Superior temporal gyrus (tissue), 1 donor: Measurements from ENCODE around the gene FMO5.

Experiments used
- DNase-seq: peaks from one replicate; pipeline ENCODE4 v3.0.0-alpha.2; 2016; ENCODE audit errors: extremely low spot score

The FMO5 gene, protein sequence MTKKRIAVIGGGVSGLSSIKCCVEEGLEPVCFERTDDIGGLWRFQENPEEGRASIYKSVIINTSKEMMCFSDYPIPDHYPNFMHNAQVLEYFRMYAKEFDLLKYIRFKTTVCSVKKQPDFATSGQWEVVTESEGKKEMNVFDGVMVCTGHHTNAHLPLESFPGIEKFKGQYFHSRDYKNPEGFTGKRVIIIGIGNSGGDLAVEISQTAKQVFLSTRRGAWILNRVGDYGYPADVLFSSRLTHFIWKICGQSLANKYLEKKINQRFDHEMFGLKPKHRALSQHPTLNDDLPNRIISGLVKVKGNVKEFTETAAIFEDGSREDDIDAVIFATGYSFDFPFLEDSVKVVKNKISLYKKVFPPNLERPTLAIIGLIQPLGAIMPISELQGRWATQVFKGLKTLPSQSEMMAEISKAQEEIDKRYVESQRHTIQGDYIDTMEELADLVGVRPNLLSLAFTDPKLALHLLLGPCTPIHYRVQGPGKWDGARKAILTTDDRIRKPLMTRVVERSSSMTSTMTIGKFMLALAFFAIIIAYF

DNA sequence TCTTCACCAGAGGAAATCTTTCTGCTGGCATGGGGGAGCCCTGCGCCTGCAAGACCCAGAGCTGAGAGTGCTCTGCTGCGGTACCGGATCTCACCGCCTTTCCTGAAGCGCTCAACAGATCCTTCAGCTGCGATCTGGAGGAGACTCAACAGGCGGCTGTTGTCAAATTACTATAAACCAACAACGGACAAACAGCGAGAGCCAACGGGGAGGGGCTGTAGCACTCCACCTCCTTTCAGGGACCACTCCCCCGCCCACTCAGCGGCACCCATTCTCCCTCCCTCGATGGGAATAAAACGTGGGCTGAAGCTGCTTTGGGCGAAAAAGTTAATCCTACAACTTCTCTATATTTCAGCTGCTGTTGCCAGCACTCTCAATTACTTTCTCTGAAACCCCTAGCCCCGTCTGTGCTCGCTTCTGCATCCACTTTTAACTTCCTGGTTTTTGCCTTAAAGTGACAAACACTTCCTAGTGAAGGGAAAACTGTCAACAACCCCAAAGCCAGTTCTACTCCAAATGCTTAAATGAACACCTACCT is at the start of gene FMO5:
FMO5 (minus strand) TSS at position 147 of the 538 bp plus-strand sequence. CDS start 310 bp downstream, outside the sequence.
- DNase-seq, result peak; percentile 51

DNA sequence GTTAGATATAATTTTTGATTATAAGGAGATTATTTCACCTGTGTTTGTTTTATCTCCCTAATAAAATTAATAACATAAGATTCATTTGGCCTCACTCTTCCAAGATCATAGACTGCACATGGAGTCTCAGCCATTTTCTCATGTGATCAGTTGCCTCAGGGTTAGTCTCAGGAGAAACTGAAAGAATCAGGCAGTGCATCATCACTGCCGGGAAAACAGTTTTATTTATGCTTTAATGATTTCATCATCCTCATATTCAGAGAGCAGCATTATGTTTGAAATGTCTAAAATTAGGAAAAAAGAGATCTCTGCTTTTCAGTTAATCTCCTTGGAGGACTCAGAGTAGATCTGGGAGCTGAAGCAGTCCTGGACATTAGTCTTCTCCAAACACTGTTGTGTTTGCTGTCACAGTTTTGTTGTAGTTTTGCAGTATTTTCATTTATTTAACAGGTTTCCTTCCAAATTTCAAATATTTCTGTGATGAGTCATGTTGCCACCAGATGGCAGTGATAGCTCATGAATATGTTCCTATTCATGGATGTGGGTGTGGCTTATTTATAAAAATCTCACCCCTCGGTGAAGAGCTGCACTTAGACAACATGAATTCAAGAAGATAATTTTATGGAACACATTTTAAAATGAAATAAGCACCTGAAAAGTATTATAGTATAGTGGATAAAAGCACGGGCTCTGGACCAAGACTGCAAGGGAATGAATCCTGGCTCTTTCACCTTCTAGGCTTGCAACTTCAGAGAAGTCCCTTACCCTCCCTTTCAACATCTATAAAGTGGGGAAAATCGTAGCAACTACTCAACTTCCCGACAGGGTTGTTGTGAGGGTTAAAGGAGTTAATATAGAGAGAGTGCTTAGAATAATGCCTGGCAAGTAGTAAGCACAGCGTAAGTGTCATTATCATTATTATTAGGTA is 48.5 kb upstream of the FMO5 start:
- DNase-seq, result peak; percentile 82

DNA sequence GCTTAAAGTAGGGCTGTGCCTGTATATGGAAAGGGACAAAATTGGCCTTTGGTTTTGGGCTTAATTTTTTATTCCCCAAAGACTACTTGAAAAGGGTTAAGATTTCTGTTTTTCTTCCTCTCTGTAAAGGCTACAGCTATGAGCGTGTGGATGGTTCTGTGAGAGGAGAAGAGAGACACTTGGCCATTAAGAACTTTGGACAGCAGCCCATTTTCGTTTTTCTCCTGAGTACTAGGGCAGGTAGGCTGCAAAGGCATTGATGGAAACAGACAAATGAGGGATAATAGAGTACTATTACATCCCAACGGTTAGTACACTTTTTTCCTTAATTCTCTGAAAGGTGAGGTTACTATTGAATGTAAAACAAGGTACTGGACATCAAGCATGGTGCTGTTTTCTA is 46.9 kb upstream of the FMO5 start:
- no peak for DNase-seq

DNA sequence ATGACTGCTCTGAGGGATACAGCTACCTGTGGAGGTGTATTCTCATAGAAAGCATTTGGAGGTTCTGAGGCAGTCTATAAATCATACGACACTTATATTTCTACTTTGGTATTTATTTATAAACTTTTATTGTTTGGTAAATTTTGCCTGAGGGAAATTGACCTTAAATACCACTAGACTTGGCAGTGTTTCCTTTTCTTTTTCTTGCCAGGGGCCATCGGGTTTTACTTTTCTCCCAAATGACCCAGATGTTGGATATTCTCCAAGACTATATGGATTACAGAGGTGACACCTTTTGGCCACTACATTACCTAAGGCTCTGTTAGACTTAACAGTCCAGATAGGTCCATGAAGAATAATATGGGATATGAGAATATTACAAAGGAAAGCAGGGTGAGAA is 45.6 kb upstream of the FMO5 start:
- DNase-seq, result no peak

DNA sequence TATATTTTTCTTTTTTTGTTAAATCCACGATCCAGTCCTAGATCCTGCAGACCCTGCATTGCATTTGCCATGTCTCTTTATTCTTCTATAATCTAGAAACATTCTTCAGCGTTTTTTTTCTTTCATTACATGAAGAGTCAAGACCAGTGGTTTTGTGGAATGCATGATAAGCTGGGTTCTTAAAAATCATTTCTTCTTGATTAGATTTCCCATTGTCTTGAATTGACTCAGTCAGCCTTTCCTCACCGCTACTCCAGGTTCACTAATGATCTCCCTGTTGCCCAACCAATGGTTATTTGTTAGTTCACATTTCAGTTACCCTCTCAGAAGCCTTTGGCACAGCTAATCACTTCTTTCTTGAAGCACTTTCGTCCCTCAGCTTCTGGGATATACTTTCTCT is 42.6 kb upstream of the FMO5 start:
- DNase-seq, result no peak

DNA sequence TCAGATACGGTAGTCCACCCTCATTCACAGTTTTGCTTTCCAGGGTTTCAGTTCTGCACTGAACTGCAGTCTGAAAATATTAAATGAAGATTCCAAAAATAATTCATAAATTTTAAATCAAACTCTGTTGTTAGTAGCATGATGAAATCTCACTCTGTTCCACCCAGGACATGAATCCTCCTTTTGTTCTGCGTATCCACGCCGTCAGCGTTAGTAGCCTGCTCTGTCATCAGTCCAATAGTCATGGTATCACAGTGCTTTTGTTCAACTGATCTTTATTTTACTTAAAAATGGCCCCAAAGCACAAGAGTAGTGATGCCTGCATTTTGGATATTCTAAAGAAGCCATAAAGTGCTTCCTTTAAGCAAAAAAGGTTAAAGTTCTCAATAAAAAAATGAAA is 41.2 kb upstream of the FMO5 start:
- peak; percentile 84 for DNase-seq

DNA sequence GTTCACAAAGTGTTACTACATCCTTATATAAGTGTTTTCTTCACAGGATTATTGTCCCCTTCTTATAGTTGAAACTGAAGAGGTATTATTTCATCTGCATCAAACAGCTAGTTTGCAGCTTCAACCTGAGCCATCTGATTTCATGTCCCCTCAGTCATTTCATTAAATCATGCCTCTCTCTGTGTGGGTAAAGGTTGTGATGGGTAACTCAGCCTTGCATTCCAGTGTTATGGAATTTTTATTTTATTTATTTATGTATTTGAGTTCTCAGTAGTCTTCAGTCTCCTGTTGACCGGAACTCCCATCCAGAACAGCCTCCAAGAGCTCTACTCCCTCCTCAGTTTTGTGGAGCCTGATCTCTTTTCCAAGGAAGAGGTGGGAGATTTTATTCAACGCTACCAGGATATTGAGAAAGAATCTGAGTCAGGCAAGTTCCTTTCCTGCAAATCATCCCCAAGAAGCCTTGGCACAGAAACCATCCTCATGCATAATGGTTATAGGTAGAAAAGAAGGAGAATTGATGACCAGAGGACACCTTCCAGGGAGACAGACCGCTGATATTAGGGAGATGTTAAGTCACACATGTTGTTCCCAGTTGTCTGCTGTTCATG is 39.1 kb upstream of the FMO5 start:
- DNase-seq, result no peak

DNA sequence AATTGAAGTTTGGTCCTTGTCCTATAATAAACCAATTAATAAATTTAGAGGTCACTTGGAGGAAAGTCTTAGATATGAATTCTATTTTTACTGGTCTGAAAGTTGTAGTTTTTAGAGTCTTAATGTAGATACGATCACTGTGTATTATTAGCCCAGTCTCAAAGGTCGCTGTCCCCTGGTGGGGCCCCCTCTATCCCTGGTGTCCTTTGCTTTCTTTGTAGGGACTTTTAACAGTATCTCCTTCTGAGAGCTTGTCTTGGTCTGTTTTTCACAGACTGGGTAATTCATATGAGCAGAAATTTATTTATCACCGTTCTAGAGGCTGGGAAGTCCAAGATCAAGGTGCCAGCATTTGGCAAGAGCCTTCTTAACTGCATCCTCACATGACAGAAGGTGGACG is 35.8 kb upstream of the FMO5 start:
- DNase-seq, result no peak

DNA sequence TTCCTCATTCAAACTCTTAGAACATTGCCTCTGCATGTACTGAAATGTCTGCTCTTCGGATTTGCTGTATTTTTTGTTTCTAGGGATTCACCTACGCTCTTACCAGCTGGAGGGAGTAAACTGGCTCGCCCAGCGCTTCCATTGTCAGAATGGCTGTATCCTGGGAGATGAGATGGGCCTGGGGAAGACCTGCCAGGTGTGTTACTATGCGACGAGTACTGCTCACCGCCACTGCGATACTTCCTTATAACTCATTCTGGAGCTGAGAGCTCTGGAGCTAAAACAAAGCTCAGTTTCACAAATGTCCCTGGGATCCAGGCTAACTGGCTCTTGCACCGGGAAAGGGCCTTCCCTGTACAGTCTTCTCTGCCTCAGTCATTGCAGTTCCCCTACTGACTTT is 27.4 kb upstream of the FMO5 start:
- no peak for DNase-seq

DNA sequence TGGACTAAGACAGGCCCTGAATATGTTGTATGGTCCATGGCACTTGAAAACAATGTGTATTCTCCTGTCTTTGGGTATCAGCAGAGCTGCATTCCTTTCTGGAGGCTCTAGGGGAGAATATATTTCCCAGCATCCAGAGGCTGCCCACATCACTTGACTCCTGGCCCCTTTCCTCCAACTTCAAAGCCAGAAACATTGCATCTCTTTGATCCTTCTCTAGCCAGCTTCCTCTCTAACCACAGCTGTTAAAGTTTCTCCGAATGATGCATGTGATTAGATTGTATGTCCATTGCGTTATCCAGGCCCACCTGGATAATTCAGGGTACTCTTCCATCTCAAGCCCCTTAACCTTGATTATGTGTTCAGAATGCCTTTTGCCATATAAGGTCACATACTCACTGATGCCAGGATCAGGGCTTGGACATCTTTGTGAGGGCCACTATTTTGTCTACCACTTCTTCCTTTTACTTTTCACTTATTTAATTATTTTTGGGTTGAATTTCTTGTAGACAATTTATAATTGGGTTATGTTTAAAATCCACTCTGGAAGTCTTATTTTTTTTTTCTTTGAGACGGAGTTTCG is 22.6 kb upstream of the FMO5 start:
- no peak for DNase-seq

DNA sequence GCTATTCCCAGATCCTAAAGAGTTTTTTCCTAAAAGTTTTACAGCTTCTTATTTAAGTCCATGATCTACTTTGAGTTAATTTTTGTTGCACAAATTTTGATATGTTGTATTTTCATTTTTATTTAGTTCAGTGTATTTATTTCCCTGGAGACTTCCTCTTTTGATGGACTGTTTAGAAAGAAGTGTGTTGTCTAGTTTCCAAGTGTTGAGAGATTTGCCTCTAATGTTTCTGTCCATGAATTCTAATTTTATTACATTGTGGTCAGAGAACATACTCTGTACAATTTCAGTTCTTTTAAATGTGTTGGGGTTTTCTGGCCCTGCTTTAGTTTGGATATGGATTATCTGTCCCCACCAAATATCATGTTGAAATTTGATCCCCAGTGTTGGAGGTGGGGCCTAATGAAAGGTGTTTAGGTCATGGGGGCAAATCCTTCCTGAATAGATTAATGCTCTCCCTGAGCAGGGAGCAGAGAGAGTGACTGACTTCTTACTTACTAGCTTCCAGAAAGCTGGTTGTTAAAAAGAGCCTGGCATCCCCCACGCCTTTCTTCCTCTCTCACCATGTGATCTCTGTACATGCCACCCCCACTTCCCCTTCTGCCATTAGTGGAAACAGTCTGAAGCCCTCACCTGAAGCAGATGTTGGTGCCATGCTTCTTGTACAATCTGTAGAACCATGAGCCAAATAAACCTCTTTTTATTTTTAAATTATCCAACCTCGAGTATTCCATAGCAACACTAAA is 21.9 kb upstream of the FMO5 start:
- DNase-seq, result no peak

DNA sequence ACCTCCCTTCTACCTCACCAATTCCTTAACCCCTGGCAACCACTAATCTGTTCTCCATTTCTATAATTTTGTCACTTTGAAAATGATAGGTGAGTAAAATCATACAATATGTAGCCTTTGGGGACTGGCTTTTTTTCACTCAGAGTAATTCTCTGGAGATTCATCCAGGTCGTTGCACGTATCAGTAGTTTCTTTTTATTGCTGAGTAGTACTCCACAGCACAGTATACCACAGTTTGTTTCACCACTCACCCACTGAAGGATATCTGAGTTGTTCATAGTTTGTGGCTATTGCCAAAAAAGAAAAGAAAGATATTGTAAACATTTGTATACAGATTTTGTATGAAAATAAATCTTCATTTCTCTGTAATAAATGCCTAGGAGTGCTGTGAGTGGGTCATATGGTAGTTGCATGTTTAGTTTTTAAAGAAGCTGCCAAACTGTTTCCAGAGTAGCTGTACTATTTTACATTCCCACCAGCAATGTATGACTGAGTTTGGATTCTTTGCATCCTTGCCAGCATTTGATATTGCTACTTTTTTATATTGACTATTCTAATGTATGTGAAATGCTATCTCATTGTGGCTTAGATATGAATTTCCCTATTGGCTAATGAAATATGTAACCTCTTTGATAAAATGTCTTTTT is 21.0 kb upstream of the FMO5 start:
- DNase-seq, result no peak

DNA sequence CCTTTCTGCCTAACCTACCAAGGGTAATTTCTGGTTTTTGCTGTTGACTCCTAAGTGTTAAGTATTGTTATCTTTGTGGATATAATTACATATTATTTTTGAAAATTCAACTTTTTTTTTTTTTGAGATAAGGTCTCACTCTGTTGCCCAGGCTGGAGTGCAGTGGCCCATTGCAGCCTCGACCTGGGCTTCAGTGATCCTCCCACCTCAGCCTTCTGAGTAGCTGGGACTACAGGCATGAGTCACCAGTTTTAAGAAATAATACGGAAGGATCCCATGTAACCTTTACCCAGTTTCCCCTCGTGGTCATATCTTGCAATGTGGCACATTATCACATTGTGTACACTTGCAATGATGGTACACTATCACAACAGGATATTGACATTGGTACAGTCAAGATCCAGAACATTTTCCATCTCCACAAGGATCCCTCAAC is 20.5 kb upstream of the FMO5 start:
- no peak for DNase-seq

DNA sequence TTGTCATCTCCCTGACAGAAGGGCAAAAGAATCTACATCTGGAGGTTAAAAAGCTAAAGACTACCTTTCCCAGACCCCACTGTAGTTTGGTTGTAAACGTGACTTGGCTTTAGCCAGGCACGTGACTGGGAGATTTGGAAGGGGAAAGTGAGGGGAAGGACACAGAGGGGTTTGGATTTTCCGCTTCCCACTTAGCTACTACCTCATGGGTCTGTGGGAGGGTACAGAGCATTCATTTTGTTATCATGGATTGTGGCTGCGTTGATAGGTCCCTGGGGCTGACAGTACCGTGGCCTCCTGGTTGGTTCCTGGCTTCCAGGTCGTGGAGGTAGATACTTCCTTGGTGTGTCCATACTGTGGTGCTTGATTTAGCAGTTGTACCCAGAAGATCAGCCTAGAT is 20.0 kb upstream of the FMO5 start:
- no peak for DNase-seq

DNA sequence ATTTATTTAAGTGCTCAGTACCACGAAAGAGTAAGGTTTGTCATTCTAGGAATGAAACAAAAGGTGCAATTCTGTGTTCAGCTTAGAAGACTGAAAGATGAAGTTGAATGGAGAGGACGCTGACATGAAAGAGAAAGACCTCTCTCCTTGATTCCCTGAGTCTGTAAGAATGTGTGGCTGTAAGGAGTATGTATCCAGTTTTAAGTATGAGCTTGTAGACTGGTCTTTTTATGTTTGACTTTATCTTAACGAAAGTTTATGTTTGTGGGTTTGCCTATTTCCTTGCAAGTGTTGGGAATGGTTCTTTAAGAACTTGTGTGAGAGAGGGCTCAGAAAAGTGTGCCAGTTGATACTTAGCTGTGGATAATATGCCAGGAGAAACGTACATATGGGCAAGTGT is 18.7 kb upstream of the FMO5 start:
- DNase-seq, result peak; percentile 57

DNA sequence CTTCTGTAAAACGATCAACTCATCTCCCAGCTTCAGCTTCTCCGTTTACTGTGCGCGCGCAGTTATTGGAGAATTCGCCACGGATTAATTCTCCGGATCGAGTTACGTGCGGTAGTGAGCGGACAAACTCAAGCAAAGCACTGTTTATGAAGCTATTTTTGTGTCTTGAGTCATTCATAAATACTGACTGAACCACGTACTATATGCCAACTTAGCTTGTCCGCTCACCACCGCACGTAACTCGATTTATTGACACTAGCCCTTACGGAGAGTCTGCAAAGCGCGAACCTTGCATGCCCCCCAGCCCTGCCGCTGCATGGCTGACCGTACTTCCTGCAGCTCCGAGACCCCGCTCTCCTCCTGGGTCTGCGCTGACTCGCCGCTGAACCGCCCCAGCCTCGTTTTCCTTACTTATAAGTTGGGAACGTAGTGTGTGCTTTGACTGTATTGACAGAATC is 18.1 kb upstream of the FMO5 start:
- no peak for DNase-seq

DNA sequence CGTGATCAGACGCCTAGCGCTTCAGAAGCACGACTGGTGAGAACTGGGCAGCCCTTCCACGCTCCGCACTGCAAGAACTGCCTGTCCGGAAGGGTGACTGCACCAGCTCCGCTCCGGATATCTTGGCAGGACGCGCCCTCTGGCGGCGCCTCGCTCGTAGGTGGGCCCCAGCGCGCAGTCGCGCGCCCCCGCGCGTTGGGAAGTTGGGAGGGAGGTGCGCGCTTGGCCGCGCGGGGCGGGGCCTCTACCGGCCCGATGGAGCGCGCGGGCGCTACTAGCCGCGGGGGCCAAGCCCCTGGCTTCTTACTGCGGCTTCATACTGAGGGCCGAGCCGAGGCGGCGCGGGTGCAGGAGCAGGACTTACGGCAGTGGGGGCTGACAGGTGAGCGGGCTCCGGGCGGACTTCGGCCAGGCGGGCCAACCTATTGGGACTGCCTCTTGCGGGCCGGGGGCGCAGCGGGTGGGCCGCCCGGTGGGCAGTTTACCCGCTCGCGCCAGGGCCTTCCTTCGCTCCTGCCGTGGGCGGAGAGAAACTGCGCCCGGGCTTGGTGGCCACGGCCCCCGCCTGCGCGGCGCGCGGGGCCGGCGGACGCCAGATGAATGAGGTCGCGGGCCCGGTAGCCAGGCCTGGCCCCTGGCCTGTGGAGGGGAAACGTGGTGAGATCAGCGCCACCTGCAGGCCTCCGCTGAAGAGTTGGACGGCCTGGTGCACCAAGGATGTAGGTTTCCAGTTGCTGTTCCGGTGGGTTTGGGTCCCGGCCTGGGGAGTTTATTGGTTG is 17.5 kb upstream of the FMO5 start, which contains the start of gene CHD1L:
CHD1L (plus strand) TSS at position 236 of the 779 bp plus-strand sequence; CDS start at position 256, 20 bp downstream.
- peak; percentile 96 for DNase-seq

DNA sequence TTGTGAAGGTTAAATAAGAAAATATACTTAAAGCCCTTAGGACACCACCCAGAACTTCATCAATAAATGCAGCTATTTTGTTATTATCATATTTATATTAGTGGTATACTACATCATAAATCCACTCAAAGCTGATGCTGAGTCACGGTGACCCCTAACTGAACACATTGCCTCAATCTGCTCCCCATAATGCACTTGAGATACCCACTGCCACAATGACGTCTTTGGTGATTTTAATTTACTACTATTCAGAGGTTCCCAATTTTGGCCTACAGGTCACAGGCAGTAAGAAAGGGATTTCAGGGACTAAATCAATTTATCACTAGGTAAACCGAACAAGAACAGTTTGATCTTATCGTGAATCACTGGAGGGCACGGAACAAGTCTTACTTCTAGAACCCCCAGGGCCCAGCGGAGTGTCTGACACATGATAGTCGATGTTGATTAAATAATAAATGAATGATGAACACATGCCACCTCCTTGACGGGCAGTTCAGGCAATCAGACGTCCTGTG is 16.9 kb upstream of the FMO5 start:
- DNase-seq, result no peak
